ENCODE results near the gene SDK1.
"Not testable (repeated sequence)": the region's sequence is repeated elsewhere in the genome, so short reads cannot be mapped to it uniquely, and the experiment has no call there.

SDK1 gene

DNA sequence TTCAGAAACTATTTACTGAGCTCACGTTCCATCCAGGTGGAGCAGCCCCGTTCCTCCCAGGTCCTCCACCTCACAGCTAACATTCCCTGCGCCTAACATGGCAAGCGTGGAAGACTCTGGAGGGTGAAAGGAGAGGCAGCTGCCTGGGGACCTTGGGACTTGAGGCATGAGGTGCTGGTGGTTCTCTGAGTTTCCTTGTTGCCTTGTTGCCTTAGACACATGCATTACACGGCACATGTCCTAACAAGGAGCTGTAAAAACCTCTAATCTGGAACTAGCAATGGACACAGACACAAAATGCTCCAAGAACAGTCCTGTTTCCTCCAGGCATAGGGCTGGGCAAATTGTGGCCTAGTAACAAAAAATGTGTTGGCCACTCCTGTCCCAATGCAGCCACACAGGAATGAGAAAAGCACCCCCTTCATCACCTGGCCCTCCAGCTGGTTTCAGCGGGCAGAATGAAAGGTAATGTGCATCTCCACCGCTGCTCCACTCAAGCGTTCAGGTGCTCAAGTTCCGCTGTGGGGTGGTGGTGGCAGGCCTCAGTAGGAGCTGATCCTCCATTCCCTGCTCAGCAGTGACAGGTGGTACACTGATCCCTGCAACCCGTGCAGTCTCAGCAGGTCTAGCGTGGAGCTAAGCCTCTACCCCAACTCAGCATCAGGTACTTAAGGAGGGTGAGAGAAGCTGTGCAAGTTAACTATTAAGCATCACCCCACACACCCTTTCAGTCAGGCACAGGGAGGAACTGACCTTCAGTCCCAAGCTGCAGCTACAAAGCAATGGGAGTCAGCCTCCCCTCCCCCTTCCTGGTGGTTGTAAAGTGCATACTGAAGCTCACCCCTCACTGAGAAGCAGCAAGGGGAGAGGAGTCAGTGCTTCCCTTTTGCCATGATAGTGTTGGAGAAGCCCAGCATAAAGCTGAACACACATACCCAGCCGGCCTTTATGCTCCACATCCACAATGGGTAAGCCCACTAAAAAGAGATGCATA is 382.8 kb downstream of the SDK1 start:
- ATAC-seq, result no peak

DNA sequence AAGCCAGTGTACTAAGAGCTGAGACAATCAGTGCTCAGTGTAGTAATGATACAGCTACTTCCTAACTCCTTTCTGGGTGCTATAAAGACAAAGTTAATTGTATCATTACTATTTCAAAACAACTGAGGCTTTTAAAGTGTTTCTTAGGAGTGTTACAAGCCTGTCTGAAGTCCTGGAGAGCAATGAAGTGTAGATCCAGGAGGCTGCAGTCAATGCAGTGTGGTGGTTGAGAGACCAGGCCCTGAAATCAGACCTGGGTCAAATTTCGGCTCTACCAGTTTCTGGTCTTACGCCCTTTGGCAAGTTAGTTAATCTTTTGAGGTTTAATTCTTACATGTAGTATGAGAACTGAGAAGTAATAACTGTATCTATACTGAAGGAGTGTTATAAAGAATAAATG is 387.0 kb downstream of the SDK1 start:
- ATAC-seq, result no peak

DNA sequence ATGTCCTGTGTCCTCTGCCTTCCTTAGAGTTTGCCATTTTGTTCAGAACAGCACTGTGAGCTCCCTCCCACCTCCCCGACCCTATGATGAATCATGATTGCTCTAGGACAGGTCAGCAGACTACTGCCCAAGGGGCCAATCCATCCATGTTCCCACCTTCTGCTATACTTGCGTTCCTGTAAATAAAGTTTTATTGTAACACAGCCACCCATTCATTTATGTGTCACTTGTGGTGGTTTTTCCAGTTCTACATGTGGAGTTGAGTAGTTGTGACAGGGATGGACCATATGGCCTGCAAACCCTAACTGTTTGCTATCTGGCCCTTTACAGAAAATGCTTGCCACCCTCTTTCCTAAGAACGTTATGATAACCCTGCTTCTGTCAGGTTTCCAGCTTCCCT is 387.8 kb downstream of the SDK1 start:
- no peak for ATAC-seq

DNA sequence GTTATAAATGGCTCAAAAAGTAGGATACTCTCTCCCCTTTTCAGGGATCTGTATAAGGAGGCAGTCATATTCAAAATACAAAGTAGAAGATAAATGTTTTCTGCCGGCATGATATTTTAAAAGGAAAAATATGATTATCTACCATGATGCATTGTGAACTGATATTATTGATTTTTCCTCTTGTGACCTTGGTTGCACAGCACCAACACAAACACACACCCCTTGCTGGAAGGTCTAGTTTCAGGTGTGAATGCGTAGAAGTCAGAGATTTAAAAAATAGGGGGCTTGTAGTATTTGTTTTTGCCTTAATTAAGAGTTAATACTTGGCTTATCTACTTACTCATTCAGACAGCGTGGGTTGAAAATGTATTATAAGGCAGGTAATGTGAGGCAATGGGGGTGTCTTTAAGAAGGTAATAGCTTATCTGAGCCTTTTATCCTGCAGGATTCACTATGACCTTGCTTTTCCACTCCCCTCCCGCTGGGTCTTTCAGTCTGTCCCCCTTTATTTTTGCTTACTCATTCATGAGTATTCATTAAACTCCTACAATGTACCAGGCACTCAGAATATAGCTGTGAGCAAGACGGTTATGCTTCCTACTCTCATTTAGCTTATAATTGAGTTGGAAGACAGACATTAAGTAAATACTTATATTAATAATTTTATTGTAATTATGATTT is 390.6 kb downstream of the SDK1 start:
- no peak for ATAC-seq

DNA sequence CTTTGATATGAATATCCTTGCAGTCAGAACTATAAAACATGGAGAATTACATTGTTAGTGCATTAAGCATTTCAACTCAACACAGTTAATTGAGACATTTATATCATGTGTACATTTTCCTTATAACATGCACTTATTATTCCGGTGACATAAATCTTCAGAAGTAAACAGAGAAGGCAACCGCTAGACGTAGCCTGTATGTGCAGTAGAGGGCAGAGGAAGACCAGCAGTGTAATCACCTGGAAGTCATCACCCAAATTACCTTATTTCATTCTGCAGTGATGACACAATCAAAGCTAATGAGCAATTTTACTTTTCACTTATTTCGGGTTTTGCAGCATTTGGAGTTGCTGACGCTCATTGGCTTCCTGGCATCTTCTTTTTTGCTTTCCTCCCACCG is 394.6 kb downstream of the SDK1 start:
- no peak for ATAC-seq

DNA sequence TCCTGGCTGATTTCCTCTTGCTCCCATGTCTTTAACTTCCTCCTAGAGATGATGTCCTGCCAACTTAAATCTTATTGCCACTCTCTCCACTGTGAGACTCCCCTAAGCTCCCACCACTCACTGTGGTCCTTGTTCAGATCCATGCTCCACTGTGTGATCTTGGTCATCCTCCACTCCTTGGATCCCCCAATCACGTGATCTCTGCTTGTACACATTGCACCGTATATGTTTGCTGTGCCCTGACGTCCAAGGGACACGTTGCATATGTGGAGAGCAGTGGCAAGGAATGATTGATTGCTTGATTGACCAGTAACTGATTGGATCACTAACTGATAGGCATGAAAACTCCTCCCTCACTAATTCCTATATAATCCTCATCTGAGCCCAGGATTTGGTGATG is 395.1 kb downstream of the SDK1 start:
- no peak for ATAC-seq

DNA sequence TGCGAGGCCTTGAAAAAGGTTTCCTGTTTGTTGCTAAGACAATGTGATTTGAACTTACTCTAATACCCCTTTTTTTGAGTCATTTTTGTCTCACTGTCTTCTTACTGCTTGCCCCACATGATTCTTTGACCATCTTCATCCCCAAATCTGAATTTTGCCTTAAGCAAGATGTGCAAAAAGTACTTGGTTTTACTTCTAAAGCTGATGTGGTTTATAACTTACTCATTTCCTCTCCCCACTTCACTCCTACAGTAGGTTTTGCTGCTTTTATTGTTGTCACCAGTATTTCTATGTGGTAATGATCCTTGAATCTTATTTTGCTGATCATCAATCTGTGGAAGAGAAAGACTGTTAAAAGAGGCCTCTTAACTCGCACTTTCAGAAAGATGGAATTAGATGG is 396.4 kb downstream of the SDK1 start:
- no peak for ATAC-seq

DNA sequence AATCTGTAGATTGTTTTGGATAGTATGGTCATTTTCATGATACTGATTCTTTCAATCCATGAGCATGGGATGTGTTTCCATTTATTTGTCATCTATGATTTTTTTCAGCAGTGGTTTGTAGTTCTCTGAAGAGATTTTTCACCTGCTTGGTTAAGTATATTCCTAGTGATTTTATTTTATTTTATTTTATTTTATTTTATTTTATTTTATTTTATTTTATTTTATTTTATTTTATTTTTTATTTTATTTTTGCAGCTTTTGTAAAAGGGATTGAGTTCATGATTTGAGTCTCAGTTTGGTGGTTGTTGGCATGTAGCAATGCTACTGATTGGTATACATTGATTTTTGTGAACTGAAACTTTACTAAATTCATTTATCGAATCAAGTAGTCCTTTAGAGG is 404.2 kb downstream of the SDK1 start:
- ATAC-seq, result no peak

DNA sequence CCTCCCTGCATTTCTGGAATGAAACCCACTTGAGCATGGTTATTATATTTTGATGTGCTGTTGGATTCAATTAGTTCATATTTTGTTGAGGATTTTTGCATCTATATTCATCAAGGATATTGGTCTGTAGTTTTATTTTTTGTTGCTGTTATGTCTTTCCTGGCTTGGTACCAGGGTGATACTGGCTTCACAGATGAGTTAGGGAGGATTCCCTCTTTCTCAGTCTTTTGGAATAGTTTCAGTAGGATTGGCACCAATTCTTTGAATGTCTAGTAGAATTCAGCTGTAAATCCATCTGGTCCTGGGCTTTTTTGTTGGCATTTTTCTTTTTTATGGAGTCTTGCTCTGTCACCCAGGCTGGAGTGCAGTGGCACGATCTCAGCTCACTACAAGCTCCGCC is 405.0 kb downstream of the SDK1 start:
- ATAC-seq, result not testable (repeated sequence)

DNA sequence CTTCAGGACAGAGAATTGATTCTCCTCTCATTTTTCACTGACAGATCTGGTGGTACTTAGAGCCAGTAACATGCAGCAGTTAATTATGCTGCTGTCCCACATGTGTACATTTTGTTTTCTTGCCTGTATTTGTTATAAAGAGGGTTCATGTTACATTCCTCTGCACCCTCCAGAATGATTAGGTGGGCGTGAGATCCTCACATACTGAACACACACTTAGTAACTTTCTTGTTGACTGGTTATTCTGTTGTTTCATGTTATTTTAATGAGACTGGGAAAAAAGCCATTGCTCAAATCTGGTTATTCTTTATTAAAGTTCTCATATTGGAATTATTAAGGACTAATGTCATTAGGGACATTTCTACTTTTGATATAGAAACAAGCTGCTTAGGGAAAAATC is 409.1 kb downstream of the SDK1 start:
- ATAC-seq, result no peak

DNA sequence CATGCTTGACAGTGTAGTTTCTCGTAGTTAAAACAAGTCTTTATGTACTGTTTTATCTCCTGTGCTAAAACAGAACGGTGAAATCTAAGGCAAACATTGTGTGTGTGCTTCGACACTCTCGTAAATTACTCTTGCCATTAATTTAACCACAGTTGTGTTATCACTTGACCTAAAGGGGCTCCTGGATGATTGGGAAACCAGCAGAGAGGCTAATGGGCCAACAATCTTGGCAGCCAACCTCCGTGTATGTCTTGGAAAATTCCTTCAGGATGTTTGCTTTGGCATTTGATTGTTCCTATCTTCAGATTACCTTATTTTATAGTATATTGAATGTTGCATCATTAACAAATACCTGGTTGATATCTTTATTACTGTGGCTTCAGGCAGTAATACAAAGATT is 409.5 kb downstream of the SDK1 start:
- no peak for ATAC-seq

DNA sequence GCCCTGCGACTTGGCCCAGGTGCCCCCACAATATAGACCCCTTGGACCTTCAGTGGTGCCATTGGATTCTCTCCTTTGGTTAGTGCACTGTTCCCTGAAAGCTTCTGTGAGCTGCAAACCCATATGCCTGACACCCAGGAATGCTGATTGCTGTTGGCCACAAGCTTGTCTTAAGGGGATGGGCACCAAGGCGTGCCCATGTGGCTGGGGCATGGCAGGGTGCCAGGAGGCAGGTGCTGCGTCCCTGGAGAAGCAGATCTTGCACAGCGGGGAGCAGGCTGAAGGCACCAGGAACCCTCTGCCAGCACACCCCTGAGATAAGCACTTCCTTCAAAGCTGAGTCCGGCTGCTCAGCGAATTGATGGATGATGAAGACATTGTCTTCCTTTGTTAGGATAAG is 411.8 kb downstream of the SDK1 start:
- ATAC-seq, result no peak

DNA sequence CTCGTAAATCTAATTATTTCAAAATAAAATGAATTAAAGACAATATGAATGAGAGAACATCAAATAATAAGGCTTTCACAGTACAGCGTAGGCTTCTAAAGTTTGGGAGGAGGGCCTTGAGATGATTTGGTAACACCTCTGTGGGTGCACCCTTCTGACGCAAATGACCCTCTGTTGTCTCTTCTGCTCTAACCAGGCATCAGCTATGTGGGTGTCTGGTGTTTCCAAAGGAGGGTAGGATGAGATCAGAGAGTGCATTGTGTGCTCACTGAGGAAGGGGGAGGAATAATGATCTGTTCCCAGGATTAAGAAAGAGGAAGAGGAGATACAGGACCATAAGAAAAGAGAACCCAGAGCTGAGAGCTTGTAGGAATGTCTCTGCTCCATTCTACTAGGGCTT is 420.4 kb downstream of the SDK1 start:
- no peak for ATAC-seq

DNA sequence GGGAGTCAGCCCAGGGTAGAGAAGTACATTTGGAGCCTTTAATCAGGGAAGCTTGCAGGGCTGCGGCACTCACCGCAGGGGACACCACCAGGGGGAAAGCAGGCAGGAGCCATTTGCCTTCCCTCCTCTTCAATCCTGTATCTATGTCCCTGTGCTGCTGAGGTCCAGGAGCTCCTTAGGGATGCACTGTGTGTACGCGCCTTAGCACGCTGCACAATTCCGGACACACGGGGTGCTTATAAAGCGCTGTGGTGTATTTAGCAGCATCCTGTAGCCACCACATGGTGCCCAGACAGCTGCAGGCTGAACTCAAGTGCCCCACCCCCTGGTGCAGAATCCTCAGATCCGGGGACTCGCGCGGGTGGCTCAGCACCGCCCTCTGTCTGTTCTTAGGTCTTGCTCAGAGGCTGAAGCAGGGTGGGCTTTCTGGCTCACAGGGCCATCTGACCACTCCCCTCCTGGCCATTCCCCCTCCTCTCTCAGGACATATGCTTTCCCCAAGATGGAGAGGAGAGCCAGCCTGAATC is 421.4 kb downstream of the SDK1 start:
- ATAC-seq, result no peak

DNA sequence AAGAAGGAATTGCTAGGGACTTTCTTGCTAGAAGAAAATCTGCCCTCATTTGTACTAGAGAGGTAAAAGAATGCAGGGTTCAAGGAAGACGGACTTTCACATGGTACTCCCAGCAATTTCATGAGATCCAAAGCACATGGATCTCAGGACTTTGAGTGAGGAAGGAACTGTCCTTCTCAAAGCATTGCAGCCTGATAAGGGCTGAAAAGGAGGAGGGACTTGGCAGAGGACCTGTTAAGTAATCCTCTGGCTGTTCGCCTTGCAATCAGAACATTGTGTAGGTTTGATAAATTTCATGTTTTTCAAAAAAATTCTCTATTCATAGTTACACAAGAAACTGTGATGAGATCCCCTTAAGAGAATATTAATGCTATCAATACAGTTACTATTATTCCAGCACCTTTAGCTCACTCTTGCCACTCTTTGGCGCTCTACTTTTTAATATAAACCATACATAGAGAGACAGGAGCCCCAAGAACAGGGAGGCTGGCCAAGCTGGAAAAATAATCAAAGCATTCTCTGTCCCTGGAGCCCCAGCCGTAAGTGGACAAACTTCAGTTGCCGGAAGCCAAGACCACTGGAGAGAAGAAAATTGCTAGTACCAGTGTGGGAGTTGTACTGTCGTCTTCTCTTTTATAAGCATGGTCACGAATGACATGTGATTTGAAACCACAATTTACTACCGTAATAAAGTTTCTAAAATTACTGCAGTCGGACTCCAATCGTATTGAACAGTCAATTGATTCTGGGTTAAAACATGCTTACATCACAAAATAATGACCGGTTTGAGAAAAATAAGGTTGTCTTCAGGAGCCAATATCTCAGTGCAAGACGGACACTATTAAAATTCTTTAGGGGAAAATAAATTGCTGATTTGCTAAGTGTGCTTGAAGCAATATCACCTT is 424.4 kb downstream of the SDK1 start:
- no peak for ATAC-seq

DNA sequence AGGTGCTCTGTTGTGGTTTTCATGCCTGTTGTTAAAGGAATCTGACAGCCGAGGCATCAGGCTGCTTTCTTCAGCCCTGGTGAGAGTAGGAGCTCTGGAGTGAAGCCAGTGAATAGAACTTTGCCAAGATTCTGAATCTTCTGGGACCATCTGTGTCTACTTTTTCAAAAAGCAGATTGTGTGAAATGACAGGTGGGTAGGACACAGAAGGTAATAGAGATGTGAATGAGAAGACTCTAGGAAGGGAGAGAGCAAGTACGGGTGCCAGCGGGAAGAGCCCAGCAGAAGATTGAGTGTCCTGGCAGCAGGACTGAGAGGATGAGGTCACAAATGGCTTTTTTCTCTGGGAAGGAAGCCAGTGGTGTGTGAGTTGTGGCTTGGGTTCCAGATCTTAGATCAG is 429.2 kb downstream of the SDK1 start:
- ATAC-seq, result no peak

DNA sequence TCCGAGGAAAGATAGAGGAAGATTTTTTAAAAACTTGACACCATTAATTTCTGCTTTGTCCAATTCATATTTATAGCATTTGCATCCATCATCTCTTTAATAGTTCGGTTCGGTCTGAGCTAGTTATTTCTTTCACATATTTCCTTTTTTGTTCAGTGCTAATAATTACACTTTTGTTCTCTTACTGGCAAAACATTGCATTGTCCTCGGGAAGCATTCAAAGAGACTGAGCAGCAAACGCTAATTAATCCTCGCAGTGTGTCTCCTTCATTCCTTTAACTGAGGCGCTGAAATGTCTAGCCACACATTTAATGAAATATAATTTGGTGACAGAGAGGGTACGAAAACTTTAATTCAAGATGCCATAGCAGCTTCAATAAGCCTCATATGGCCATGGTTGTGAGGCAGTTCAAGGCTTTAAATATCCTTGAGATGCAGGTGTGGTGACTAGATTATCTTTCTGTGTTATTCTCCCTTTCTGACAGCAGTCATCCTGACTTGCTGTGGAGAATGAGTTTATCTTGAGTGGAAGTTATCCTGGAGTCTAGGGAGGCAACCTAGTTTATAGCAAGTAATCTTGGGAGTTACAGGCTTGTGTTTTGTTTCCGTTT is 431.4 kb downstream of the SDK1 start:
- no peak for ATAC-seq

DNA sequence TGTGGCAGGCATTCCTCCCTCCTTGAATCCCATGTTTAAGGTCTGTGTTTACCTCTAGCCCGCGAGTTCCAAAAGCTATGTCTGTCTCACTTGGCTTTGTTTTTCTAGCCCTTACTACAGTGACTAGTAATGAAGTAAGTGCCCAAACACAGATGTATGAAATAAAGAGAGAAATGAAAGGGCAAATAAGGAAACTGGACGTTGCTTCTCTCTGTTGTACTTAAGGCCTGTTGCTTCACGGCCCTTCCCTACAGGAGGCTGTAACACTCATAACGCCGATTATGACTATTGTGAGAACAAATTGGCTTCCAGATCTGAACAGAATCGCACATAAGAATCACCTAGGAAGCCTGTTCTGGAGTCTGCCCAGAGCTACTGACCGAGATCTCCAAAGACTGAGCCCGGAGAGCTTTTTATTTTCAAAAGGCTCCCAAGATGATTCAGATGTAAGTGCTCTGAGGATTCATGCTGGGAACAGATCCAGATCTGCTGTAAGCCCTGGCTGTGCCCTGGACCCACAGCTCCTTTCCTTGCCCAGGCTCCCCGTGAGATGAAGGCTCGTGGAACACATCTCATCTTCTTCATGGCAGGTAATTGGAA is 432.6 kb downstream of the SDK1 start:
- no peak for ATAC-seq

DNA sequence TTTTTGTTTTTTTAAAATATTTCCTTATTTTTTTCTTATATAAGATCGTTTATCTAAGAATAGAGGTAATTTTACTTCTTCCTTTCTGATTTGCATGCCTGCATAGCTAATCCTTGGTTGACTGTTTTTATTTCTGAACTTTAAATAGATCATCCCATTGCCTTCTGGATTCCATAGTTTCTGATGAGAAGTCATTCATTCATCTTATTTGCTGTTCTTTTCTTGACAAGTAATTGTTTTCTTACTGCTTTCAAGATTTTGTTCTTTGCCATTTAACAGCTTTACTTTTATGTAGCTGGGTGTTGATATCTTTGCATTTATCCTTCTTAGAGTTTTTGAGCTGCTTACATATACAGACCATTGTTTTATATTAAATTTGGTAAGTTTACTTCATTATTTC is 437.9 kb downstream of the SDK1 start:
- no peak for ATAC-seq

DNA sequence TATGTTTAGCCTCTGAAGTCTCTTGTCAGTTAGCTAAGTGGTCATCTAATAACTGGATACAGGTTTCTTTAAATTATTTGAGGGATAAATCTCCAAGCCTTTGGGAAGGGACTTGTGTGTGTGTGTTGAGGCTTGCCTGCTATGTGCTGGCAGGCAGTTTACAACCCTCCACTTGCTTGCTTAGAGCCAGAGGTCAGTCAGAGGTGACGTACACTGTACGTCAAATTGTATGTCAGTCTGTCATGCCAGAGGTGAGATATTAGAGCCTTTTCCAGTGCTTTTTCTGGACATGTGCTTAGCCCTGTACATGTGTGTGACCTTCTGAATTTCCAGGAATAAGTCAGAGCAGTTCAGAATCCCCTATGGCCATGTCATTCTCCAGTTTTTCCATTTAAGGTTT is 438.9 kb downstream of the SDK1 start:
- ATAC-seq, result no peak

DNA sequence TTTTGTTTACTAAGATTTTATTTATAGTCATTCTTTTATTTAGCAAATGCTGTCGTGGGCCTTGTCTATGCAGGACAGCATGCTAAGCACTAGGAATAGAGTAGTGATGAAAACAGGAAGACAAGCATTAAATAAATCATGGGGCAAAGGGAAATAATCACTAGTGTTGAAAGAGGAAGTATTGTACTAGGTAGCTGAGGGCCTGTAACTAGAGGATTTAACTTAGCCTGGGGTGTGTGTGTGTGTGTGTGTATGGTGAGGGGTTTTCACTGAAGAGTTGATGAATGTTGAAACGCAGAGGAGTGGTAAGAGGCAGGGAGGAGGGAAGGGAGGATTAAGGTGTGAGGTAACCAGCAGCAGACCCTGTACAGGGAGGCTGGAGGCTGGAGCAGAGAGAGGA is 446.4 kb downstream of the SDK1 start:
- no peak for ATAC-seq

DNA sequence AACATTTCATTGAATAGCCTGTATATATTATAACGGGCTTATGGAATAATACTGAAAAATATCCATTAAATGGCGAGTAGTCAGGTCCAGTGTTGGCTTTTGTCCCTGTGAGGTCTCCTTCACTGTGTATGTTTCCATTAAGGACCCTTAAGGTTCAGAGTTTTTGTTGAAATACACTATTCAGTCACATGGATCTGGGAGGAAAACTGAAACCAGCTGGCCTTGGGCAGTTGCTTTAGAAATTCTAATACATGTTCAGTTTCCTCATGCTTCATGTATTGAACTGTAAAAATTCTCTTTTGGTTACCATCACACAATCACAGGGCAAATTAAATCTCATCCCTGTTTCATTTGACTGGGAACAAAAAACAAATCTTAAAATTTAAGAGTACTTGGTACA is 447.3 kb downstream of the SDK1 start:
- no peak for ATAC-seq
